Motor neuron (in vitro differentiated cells): ENCODE data around the gene SZT2. TPM values are rescaled to one million over a fixed set of nuclear protein-coding genes. Genes with fewer than 3 reads are reported as not detected.
"Not testable (repeated sequence)": the region's sequence is repeated elsewhere in the genome, so short reads cannot be mapped to it uniquely, and the experiment has no call there.

Source experiments
- ATAC-seq, 8 experiments: fragments of 200-7000 bp; cut with Tn5 transposase; replicated peaks in 6 of 8; 2 replicates each; pipeline ENCODE4 v1.8.0; 2021; ENCODE audit warnings: mild to moderate bottlenecking in 8 of 8, moderate library complexity in 8 of 8
- H3K27ac ChIP-seq, 2 donors: fragments of 250-450 bp; sonication (Bioruptor Pico); 2 replicates each; pipeline ENCODE4 v1.9.0; 2021; ENCODE audit warnings: antibody characterized with exemption in 2 of 2, mild to moderate bottlenecking in 2 of 2, moderate library complexity in 1 of 2
- H3K4me1 ChIP-seq, 2 donors: fragments of 250-450 bp; sonication (Bioruptor Pico); replicated peaks in 1 of 2; 2 replicates each; pipeline ENCODE4 v1.6.1; 2021; ENCODE audit warnings: antibody characterized with exemption in 2 of 2, mild to moderate bottlenecking in 2 of 2, moderate library complexity in 1 of 2
- H3K4me3 ChIP-seq, 5 donors: fragments of 250-450 bp; sonication (Bioruptor Pico); 2 replicates each; pipeline ENCODE4 v1.9.0; 2021; ENCODE audit warnings: antibody characterized with exemption in 5 of 5, mild to moderate bottlenecking in 5 of 5, moderate library complexity in 4 of 5
- WGBS, 10 experiments: fragments of 450-650 bp; shearing (Covaris generic); methylation state at CpG; one replicate each; pipeline ENCODE4 v1.0.0; 2022; 5-methylcytosine and 5-hydroxymethylcytosine counted together
- in situ Hi-C, 9 experiments: fragments of 400-800 bp; cut with MboI; loops; one replicate each; pipeline ENCODE4 v1.15.0; 2021; ENCODE audit warnings: low sequenced_read_pairs in 9 of 9, low pct_unique_long_range_greater_than_20kb in 2 of 9; ENCODE audit not compliant: unreplicated experiment in 9 of 9
- total RNA-seq, 8 experiments: library from RNA; unstranded; fragments of 300-600 nt; gene quantifications; 2 replicates each; pipeline versions ENCODE4 v1.2.3 to v1.2.4, GENCODE V29; 2022

Gene SZT2
- total RNA-seq, 8 experiments from 2014 or later = 14.3 to 73.8 (median 23.0) TPM

- ATAC-seq = peak in 2 of 8 experiments; percentile 13 to 17
- Histone ChIP-seq H3K4me3 (no peak overlapping the region), H3K27ac (no peak overlapping the region), H3K4me1 (no peaks in the 10 kb centered on the region)
- in situ Hi-C loops = loop anchor here in 2 of 9 experiments (25.0 kb wide), 1 partner anchor 144 kb away; no protein-coding TSS in a partner anchor
- 33 to 100% (median 78%) methylated on average over 1 to 3 of the region's 3 CpGs; no CpG with 5 or more reads in 2 of the 10 experiments for WGBS, 10 experiments
Observed at GRCh38 chr1:43381612-43382011, 8.1 kb upstream of the SZT2 start.

GRCh38 chr1:43382027-43382779, 7.5 kb upstream of the SZT2 start:
- ATAC-seq = peak in 6 of 8 experiments; percentile 28 to 52 (median 39)
- 0 to 100% (median 67%) methylated on average over 1 to 6 of the region's 6 CpGs; no CpG with 5 or more reads in 1 of the 10 experiments for WGBS, 10 experiments
- in situ Hi-C loops = loop anchor here in 2 of 9 experiments (25.0 kb wide), 1 partner anchor 145 kb away; no protein-coding TSS in a partner anchor
- H3K4me1 ChIP-seq = no peaks in the 10 kb centered on the region
- H3K27ac ChIP-seq = no peak overlapping the region
- no peak overlapping the region for H3K4me3 ChIP-seq

- 75 to 100% (median 95%) methylated on average over 1 to 2 of the region's 2 CpGs; no CpG with 5 or more reads in 1 of the 10 experiments for WGBS, 10 experiments
- in situ Hi-C loops = loop anchor here in 2 of 9 experiments (25.0 kb wide), 1 partner anchor 146 kb away; no protein-coding TSS in a partner anchor
- Histone ChIP-seq H3K27ac (no peak overlapping the region), H3K4me3 (no peak overlapping the region), H3K4me1 (peaks cover 7 to 11% of the 10 kb centered on the region in 2 donors)
- no peak for ATAC-seq
Observed at GRCh38 chr1:43383449-43383848, 6.2 kb upstream of the SZT2 start.

GRCh38 chr1:43386676-43387075, 3.0 kb upstream of the SZT2 start:
- WGBS, 10 experiments = 87 to 100% (median 98%) methylated on average over 1 to 6 of the region's 6 CpGs; no CpG with 5 or more reads in 2 of the 10 experiments
- peaks cover 20 to 22% of the 10 kb centered on the region in 2 donors for H3K4me1 ChIP-seq
- no peak for ATAC-seq
- no peak overlapping the region for H3K4me3 ChIP-seq
- in situ Hi-C loops = loop anchor here in 2 of 9 experiments (25.0 kb wide), 1 partner anchor 149 kb away; no protein-coding TSS in a partner anchor
- H3K27ac ChIP-seq = no peak overlapping the region

- WGBS, 10 experiments = 20 to 100% (median 69%) methylated on average over 1 to 3 of the region's 4 CpGs
- in situ Hi-C loops = loop anchor here in 2 of 9 experiments (25.0 kb wide), 1 partner anchor 151 kb away; no protein-coding TSS in a partner anchor
- H3K27ac ChIP-seq = peak overlapping the region; percentile 94 to 99
- peaks cover 20 to 22% of the 10 kb centered on the region in 2 donors for H3K4me1 ChIP-seq
- no peak for ATAC-seq
- peak overlapping the region; percentile 66 to 87 (median 84) for H3K4me3 ChIP-seq
Observed at GRCh38 chr1:43387976-43388599, 1.6 kb upstream of the SZT2 start.

- peak overlapping the region; percentile 94 to 99 for H3K27ac ChIP-seq
- no peak for ATAC-seq
Observed at GRCh38 chr1:43388613-43389012, 1.1 kb upstream of the SZT2 start.

GRCh38 chr1:43392702-43393101, 3.0 kb downstream of the SZT2 start:
- no peak overlapping the region for H3K4me3 ChIP-seq
- H3K27ac ChIP-seq = no peak overlapping the region
- in situ Hi-C loops = loop anchor here in 2 of 9 experiments (25.0 kb wide), 1 partner anchor 155 kb away; no protein-coding TSS in a partner anchor
- ATAC-seq = no peak
- 40 to 100% (median 88%) methylated on average over 1 to 3 of the region's 3 CpGs; no CpG with 5 or more reads in 2 of the 10 experiments for WGBS, 10 experiments
- peaks cover 18 to 20% of the 10 kb centered on the region in 2 donors for H3K4me1 ChIP-seq

More at GRCh38 chr1:43388613-43389012, 1.1 kb upstream of the SZT2 start:
- WGBS, 10 experiments = 0 to 60% (median 40%) methylated on average over 1 to 3 of the region's 3 CpGs; no CpG with 5 or more reads in 3 of the 10 experiments
- H3K4me3 ChIP-seq = peak overlapping the region; percentile 66 to 87 (median 84)
- in situ Hi-C loops = loop anchor here in 2 of 9 experiments (25.0 kb wide), 1 partner anchor 151 kb away; no protein-coding TSS in a partner anchor
- peaks cover 20 to 22% of the 10 kb centered on the region in 2 donors for H3K4me1 ChIP-seq

GRCh38 chr1:43395523-43395922, 5.8 kb downstream of the SZT2 start:
- ATAC-seq = no peak
- in situ Hi-C loops = loop anchor here in 2 of 9 experiments (25.0 kb wide), 1 partner anchor 158 kb away; no protein-coding TSS in a partner anchor
- Histone ChIP-seq H3K4me1 (peaks cover 5 to 7% of the 10 kb centered on the region in 2 donors), H3K4me3 (no peak overlapping the region), H3K27ac (no peak overlapping the region)
- WGBS, 10 experiments = 80 to 97% (median 93%) methylated on average over 1 to 4 of the region's 4 CpGs; no CpG with 5 or more reads in 2 of the 10 experiments

- no peak for ATAC-seq
- 0 to 94% (median 82%) methylated on average over 1 of the region's 1 CpG for WGBS, 10 experiments
- in situ Hi-C loops = loop anchor here in 2 of 9 experiments (25.0 kb wide), 1 partner anchor 159 kb away; no protein-coding TSS in a partner anchor
- H3K4me3 ChIP-seq = no peak overlapping the region
- H3K27ac ChIP-seq = no peak overlapping the region
- H3K4me1 ChIP-seq = peaks cover 0 to 2% of the 10 kb centered on the region in 2 donors
Observed at GRCh38 chr1:43396059-43396458, 6.4 kb downstream of the SZT2 start.

- in situ Hi-C loops = loop anchor here in 2 of 9 experiments (25.0 kb wide), 1 partner anchor 161 kb away; no protein-coding TSS in a partner anchor
- no peak overlapping the region for H3K4me3 ChIP-seq
- no peak for ATAC-seq
- 82 to 100% (median 100%) methylated on average over 1 to 3 of the region's 3 CpGs; no CpG with 5 or more reads in 1 of the 10 experiments for whole genome bisulfite sequencing, 10 experiments
- no peaks in the 10 kb centered on the region for H3K4me1 ChIP-seq
- no peak overlapping the region for H3K27ac ChIP-seq
Observed at GRCh38 chr1:43398227-43398626, 8.5 kb downstream of the SZT2 start.

GRCh38 chr1:43400441-43400840, 10.7 kb downstream of the SZT2 start:
- not testable (repeated sequence) for ATAC-seq, H3K4me1 ChIP-seq, H3K4me3 ChIP-seq, H3K27ac ChIP-seq
- 90 to 100% (median 97%) methylated on average over 1 to 8 of the region's 9 CpGs for WGBS, 10 experiments
- in situ Hi-C loops = loop anchor here in 4 of 9 experiments (25.0 kb wide), 1 partner anchor 163 kb away; no protein-coding TSS in a partner anchor

- Histone ChIP-seq H3K4me3 (no peak overlapping the region), H3K27ac (no peak overlapping the region), H3K4me1 (no peaks in the 10 kb centered on the region)
- 36 to 98% (median 86%) methylated on average over 1 to 6 of the region's 6 CpGs for WGBS, 10 experiments
- in situ Hi-C loops = loop anchor here in 4 of 9 experiments (25.0 kb wide), 1 partner anchor 165 kb away; no protein-coding TSS in a partner anchor
- ATAC-seq = no peak
Observed at GRCh38 chr1:43402089-43402865, 12.6 kb downstream of the SZT2 start.
